GM12892 (cell line): ENCODE measurements around the gene MAN2A1.
"Not testable (repeated sequence)": the region's sequence is repeated elsewhere in the genome, so short reads cannot be mapped to it uniquely, and the experiment has no call there.

Experiments
- DNase-seq: peaks from one replicate; pipeline ENCODE4 v3.0.0; 2011; ENCODE audit not compliant: insufficient read length
- FAIRE-seq: peaks from 2 replicates; lab custom pipeline; 2011; peaks lifted over from hg19 to GRCh38; lab: Jason Lieb, UNC
- POLR2A ChIP-seq: IDR thresholded peaks from 2 replicates; pipeline ENCODE4 v1.6.1; 2011; ENCODE audit warnings: low read depth, low read length, control low read depth
- POLR2AphosphoS5 ChIP-seq: IDR thresholded peaks from 2 replicates; pipeline ENCODE4 v1.6.1; 2011; ENCODE audit warnings: low read depth, low read length, control low read depth
- TAF1 ChIP-seq: IDR thresholded peaks from 2 replicates; pipeline ENCODE4 v1.6.1; 2011; ENCODE audit warnings: low read depth, mild to moderate bottlenecking, control low read depth, low read length, borderline replicate concordance

MAN2A1 gene

GRCh38 chr5:109805883-109806282, 116.2 kb downstream of the MAN2A1 start:
- no peak for TF ChIP-seq TAF1
- no peak for TF ChIP-seq POLR2AphosphoS5
- no peak for TF ChIP-seq POLR2A
- FAIRE-seq: peak; percentile 36
- DNase-seq: no peak

- FAIRE-seq: no peak
- DNase-seq: no peak
- no peak for TF ChIP-seq POLR2AphosphoS5
- TF ChIP-seq TAF1: no peak
- no peak for TF ChIP-seq POLR2A
These were observed 123.0 kb downstream of the MAN2A1 start for GRCh38 chr5:109812698-109813097.

- no peak for TF ChIP-seq POLR2A
- no peak for TF ChIP-seq POLR2AphosphoS5
- no peak for TF ChIP-seq TAF1
- FAIRE-seq: no peak
- no peak for DNase-seq
These were observed 127.0 kb downstream of the MAN2A1 start for GRCh38 chr5:109816732-109817131.

- no peak for DNase-seq
- TF ChIP-seq POLR2AphosphoS5: no peak
- FAIRE-seq: no peak
These were observed 130.2 kb downstream of the MAN2A1 start for GRCh38 chr5:109819878-109820277.

GRCh38 chr5:109823597-109823996, 133.9 kb downstream of the MAN2A1 start:
- DNase-seq: no peak
- no peak for FAIRE-seq
- TF ChIP-seq POLR2A (no peak), POLR2AphosphoS5 (no peak), TAF1 (no peak)

- TF ChIP-seq TAF1 (no peak), POLR2A (no peak), POLR2AphosphoS5 (no peak)
- DNase-seq: no peak
- no peak for FAIRE-seq
These were observed 135.7 kb downstream of the MAN2A1 start for GRCh38 chr5:109825450-109825849.

GRCh38 chr5:109826426-109826825, 136.7 kb downstream of the MAN2A1 start:
- FAIRE-seq (no peak), DNase-seq (no peak)
- TF ChIP-seq POLR2AphosphoS5 (no peak), POLR2A (no peak)

GRCh38 chr5:109829331-109829730, 139.6 kb downstream of the MAN2A1 start:
- FAIRE-seq (no peak), DNase-seq (no peak)
- TF ChIP-seq TAF1: no peak
- TF ChIP-seq POLR2A: no peak
- no peak for TF ChIP-seq POLR2AphosphoS5

GRCh38 chr5:109830955-109831502, 141.3 kb downstream of the MAN2A1 start:
- TF ChIP-seq POLR2A (no peak), POLR2AphosphoS5 (no peak), TAF1 (no peak)
- DNase-seq: no peak
- no peak for FAIRE-seq

GRCh38 chr5:109832207-109833188, 142.8 kb downstream of the MAN2A1 start:
- not testable (repeated sequence) for FAIRE-seq, DNase-seq

GRCh38 chr5:109833946-109834345, 144.2 kb downstream of the MAN2A1 start:
- FAIRE-seq (no peak), DNase-seq (no peak)
- TF ChIP-seq TAF1 (no peak), POLR2AphosphoS5 (no peak), POLR2A (no peak)

GRCh38 chr5:109836280-109836679, 146.6 kb downstream of the MAN2A1 start:
- DNase-seq: no peak
- no peak for TF ChIP-seq TAF1
- FAIRE-seq: no peak

- FAIRE-seq (no peak), DNase-seq (no peak)
- no peak for TF ChIP-seq POLR2AphosphoS5
- TF ChIP-seq TAF1: no peak
- TF ChIP-seq POLR2A: no peak
These were observed 147.6 kb downstream of the MAN2A1 start for GRCh38 chr5:109837231-109837861.
